Activated T-helper 17 cell treated with anti-CD3 and anti-CD28 coated beads, Interleukin-2, amount 50 U/mL, for 72 hours (primary cell): ENCODE measurements around the gene PLEKHG2. TPM values are rescaled to one million over a fixed set of nuclear protein-coding genes. Genes with fewer than 3 reads are reported as not detected.

Experiments used
- ATAC-seq: fragments of 150-1000 bp; cut with Tn5 transposase; replicated peaks from 2 replicates; pipeline ENCODE4 v1.10.0; 2021; ENCODE audit warnings: mild to moderate bottlenecking, moderate library complexity
- H3K27ac Mint-ChIP-seq: one replicate; pipeline ENCODE4 v1.8.0; 2022; ENCODE audit warnings: mixed read lengths
- H3K27me3 Mint-ChIP-seq: one replicate; pipeline ENCODE4 v1.8.0; 2022; ENCODE audit warnings: mixed read lengths
- H3K36me3 Mint-ChIP-seq: one replicate; pipeline ENCODE4 v1.8.0; 2022; ENCODE audit warnings: low read depth, mild to moderate bottlenecking, mixed read lengths
- H3K4me1 Mint-ChIP-seq: one replicate; pipeline ENCODE4 v1.8.0; 2022; ENCODE audit warnings: mixed read lengths
- H3K4me3 Mint-ChIP-seq: one replicate; pipeline ENCODE4 v1.8.0; 2022; ENCODE audit warnings: mild to moderate bottlenecking, mixed read lengths
- H3K9me3 Mint-ChIP-seq: one replicate; pipeline ENCODE4 v1.8.0; 2022; ENCODE audit warnings: mixed read lengths
- total RNA-seq, 2 donors: library from RNA; stranded (reverse); gene quantifications; one replicate each; pipeline ENCODE4 v1.2.3, GENCODE V29; 2022

PLEKHG2 gene
- total RNA-seq, 2 donors from 2014 or later, result 51.2 to 69.4 TPM

DNA sequence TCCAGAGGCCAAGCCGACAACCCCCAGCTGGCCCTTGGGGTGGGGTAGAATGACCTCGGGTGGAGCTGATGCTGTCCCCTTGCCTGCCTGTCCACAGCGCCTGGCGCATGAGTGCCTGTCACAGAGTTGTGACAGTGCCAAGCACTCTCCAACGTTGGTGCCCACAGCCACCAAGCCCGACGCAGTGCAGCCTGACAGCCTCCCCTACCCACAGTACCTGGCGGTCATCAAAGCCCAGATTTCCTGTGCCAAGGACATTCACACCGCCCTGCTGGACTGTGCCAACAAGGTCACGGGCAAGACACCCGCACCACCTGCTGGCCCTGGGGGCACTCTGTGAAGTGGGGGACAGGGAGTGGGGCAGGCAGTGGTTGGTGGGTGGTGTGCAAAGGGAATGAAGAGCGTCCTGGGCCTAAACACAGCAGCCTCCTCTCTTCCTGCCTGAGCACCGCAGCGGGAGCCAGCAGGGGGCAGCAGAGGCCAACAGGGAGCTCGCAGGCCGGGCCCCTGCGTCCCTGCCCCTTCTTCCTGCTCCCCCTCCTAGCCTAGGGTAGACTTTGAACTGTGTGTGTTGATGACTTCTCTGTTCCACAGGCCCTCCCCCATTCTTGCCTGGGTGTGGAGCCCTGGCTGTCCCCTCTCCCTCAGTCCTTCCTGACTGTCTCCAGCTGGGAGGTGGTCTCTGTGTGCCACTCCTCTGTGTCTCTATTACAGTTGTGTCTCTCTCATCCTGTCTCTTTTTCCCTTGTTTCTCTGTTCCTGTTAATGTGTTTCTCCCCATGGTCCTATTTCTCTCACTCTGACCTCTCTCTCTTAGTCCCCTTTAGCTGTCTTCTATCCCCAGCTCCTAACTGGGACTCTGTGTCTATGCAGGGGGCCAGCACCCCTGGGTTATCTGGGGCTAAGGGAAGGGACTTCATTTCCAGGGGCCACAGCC, 14.8 kb upstream of the PLEKHG2 start:
- H3K9me3 Mint-ChIP-seq, result no peaks in the 10 kb centered on the region
- ATAC-seq, result peak; percentile 50
- peak overlapping the region; percentile 94 for H3K27ac Mint-ChIP-seq
- no peaks in the 10 kb centered on the region for H3K27me3 Mint-ChIP-seq
- H3K4me3 Mint-ChIP-seq, result peak overlapping the region; percentile 91
- peaks cover 31% of the 10 kb centered on the region for H3K4me1 Mint-ChIP-seq
- H3K36me3 Mint-ChIP-seq, result peaks cover 66% of the 10 kb centered on the region

DNA sequence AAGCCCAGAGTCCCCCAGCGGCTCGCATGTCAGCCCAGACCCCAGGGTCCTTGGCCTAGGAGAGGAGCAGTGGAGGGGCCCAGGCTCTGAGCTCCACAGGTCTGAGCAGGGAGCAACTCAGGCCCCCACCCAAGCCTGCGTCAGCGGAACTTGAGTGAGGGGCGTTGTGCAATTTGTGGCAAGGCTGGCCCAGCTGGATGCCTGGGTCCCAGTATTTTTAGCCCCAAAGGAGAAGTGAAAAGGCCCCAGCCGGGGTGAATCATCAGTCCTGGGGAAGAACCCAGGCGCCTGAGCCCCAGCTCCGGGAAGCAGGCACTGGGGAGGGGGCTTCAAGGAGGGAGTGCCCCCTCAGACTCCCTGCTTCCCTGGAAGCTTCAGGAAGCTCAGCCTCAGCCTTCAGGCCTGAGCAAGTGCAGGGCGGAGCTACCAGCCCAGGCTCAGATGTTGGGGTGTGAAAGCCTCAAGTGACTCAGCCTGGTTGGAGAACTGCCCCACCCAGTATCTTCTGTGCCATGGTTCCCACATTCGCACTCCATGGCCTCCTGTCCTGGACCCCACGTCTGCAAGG, 14.1 kb upstream of the PLEKHG2 start:
- no peaks in the 10 kb centered on the region for H3K9me3 Mint-ChIP-seq
- ATAC-seq, result peak; percentile 30
- peak overlapping the region; percentile 91 for H3K4me3 Mint-ChIP-seq
- H3K36me3 Mint-ChIP-seq, result peaks cover 63% of the 10 kb centered on the region
- H3K27me3 Mint-ChIP-seq, result no peaks in the 10 kb centered on the region
- H3K4me1 Mint-ChIP-seq, result peaks cover 31% of the 10 kb centered on the region
- H3K27ac Mint-ChIP-seq, result peak overlapping the region; percentile 94

- ATAC-seq, result no peak
- H3K4me1 Mint-ChIP-seq, result peaks cover 31% of the 10 kb centered on the region
- H3K9me3 Mint-ChIP-seq, result no peaks in the 10 kb centered on the region
- H3K4me3 Mint-ChIP-seq, result peak overlapping the region; percentile 91
- H3K36me3 Mint-ChIP-seq, result peaks cover 53% of the 10 kb centered on the region
- H3K27me3 Mint-ChIP-seq, result no peaks in the 10 kb centered on the region
- peak overlapping the region; percentile 94 for H3K27ac Mint-ChIP-seq
These were observed 12.8 kb upstream of the PLEKHG2 start for GRCh38 chr19:39399668-39400050.

GRCh38 chr19:39400061-39400460, 12.4 kb upstream of the PLEKHG2 start:
- no peak for ATAC-seq
- H3K4me1 Mint-ChIP-seq, result peaks cover 31% of the 10 kb centered on the region
- H3K36me3 Mint-ChIP-seq, result peaks cover 48% of the 10 kb centered on the region
- peak overlapping the region; percentile 91 for H3K4me3 Mint-ChIP-seq
- H3K9me3 Mint-ChIP-seq, result no peaks in the 10 kb centered on the region
- H3K27ac Mint-ChIP-seq, result peak overlapping the region; percentile 94
- no peaks in the 10 kb centered on the region for H3K27me3 Mint-ChIP-seq

DNA sequence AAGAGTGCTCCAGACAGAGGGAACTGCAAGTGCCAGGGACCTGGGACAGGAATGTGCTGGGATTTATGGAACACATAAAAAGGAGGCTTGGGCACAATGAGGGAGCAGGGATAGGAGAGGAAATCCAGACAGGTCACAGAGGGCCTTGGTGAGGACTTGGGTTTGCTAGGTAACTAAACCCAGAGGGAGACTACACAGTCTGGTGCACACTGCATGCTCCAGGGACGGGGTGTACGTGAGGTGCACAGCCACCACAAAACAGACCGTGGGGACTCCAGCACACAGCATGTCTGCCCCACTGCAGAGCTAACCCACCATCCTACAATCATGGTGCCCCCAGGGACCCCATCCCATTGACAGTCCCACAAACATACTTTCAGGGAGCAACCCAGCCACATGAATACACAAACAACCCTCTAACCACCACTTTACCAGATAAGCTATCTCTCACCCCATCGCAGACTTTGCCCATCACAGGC, 11.4 kb upstream of the PLEKHG2 start:
- H3K36me3 Mint-ChIP-seq, result peaks cover 41% of the 10 kb centered on the region
- H3K4me1 Mint-ChIP-seq, result peaks cover 33% of the 10 kb centered on the region
- peak overlapping the region; percentile 91 for H3K27ac Mint-ChIP-seq
- no peaks in the 10 kb centered on the region for H3K9me3 Mint-ChIP-seq
- ATAC-seq, result peak; percentile 8
- H3K27me3 Mint-ChIP-seq, result no peaks in the 10 kb centered on the region
- H3K4me3 Mint-ChIP-seq, result peak overlapping the region; percentile 91

DNA sequence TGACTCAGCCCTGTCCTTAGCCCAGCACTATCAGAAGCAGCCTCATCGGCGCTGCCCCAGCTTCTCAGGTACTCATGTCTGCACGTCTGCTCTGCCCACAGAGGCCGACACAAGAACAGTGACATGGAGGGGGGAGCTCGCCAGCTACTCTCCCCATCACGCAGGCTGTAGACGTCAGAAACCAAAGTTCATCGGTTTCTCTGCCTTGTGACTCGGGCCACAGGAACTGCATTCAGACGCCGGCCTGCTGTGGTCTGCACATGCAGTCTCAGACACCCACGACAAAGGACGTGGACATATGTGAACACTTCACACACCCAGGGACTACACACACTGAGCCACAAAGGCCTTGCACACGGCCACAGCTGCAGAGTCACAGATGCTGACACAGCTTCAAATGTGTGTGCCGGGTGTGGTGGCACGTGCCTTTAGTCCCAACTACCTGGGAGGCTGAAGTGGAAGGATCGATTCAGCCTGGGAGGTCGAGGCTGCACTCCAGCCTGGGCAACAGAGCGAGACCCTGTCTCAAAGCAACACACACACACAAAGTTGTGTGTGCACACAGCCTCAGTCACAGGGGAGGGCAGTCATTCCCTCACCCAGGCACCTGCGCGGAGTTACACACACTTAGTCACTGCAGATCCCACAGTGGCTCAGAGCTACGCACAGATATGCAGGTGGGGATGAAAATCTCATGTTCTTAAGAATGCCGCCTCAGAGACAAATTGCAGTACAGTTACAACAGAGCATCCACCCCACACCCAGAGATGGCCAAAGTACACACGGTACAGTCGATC, 10.7 kb upstream of the PLEKHG2 start:
- Mint-ChIP-seq H3K9me3 (no peaks in the 10 kb centered on the region), H3K27ac (peak overlapping the region; percentile 91), H3K4me3 (peak overlapping the region; percentile 91), H3K4me1 (peaks cover 37% of the 10 kb centered on the region), H3K36me3 (peaks cover 46% of the 10 kb centered on the region), H3K27me3 (no peaks in the 10 kb centered on the region)
- ATAC-seq, result peak; percentile 71

DNA sequence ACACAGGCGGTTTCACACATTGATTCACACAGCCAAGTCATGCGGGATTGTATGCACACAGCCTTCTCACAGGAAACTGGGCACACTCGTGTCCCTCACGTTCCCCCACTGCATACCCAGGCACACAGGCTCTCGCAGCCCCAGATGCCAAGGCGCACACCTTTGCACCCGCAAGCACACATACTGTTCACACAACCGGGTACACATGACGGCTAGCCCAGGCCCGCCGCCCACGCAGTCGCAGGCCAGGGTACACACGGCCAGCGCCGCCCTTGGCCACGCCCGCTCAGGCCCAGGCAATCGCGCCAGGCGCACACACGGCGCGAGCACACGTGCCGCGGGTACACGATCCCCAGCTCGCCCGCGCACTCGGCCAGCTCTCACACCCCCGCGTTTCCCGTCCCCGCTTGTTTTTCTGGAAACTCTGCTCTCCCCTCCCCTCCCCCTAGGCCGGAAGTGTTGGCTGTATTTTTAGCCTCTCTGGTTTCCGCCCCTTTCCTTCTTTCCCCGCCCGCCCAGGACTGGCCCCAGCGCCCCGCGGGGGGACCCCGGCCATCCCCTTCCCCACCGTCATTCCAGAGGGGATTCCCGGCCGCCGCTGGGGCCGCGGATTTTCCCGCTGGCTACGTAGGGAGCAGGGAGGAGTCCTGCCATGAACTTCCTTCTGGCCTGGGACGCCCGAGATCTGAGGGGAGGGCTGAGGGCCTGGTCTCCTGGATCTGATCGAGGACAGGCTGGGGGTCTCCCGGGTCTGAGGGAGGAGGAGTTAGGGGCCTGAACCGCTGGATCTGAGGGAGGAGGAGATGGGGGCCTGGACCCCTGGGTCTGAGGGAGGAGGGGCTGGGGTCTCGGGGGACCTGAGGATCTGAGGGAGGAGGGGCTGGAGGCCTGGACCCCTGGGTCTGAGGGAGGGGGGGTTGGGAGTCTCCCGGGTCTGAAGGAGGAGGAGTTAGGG, 9.8 kb upstream of the PLEKHG2 start:
- Mint-ChIP-seq H3K27me3 (no peaks in the 10 kb centered on the region), H3K36me3 (peaks cover 54% of the 10 kb centered on the region), H3K27ac (peak overlapping the region; percentile 91), H3K4me3 (peak overlapping the region; percentile 91), H3K4me1 (peaks cover 37% of the 10 kb centered on the region), H3K9me3 (no peaks in the 10 kb centered on the region)
- peak; percentile 9 for ATAC-seq

- H3K27ac Mint-ChIP-seq, result peak overlapping the region; percentile 91
- H3K9me3 Mint-ChIP-seq, result no peaks in the 10 kb centered on the region
- no peaks in the 10 kb centered on the region for H3K27me3 Mint-ChIP-seq
- H3K4me3 Mint-ChIP-seq, result peak overlapping the region; percentile 91
- H3K4me1 Mint-ChIP-seq, result peaks cover 31% of the 10 kb centered on the region
- H3K36me3 Mint-ChIP-seq, result peaks cover 58% of the 10 kb centered on the region
- ATAC-seq, result peak; percentile 39
These were observed 8.8 kb upstream of the PLEKHG2 start for GRCh38 chr19:39403331-39404312.

GRCh38 chr19:39405261-39405957, 7.1 kb upstream of the PLEKHG2 start:
- no peak for ATAC-seq
- H3K36me3 Mint-ChIP-seq, result peaks cover 70% of the 10 kb centered on the region
- H3K4me3 Mint-ChIP-seq, result peak overlapping the region; percentile 91
- peaks cover 23% of the 10 kb centered on the region for H3K4me1 Mint-ChIP-seq
- peak overlapping the region; percentile 100 for H3K27ac Mint-ChIP-seq
- H3K27me3 Mint-ChIP-seq, result no peaks in the 10 kb centered on the region
- no peaks in the 10 kb centered on the region for H3K9me3 Mint-ChIP-seq

DNA sequence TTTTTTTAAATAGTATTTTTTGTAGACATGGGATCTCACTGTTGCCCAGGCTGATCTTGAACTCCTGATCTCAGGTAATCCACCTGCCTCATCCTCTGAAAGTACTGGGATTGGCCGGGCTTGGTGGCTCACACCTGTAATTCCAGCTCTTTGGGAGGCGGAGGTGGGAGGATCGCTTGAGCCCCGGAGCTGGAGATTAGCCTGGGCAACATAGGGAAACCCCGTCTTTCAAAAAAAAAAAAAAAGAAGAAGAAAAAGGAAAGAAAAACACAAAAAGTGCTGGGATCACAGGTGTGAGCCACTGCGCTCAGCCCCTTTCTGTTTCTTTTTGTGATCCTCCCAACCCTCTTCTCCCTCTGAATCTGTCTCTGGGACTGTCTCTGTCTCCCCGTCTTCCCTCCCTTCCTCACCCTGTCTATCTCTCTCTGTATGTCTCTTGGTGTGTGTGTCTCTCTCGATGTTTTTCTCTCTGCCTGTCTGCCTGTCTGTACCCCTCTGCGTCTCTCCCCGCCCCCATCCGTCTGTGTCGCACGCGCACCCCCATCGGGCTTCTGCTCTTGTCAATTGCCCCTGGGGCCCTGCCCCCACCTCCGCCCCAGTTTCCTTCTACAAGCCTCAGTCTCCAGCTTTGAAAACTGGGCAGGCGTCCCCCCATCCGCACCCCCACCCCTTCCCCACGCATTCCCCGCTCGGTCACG, 6.4 kb upstream of the PLEKHG2 start:
- Mint-ChIP-seq H3K9me3 (no peaks in the 10 kb centered on the region), H3K27ac (peak overlapping the region; percentile 100), H3K4me3 (peak overlapping the region; percentile 91), H3K36me3 (peaks cover 73% of the 10 kb centered on the region), H3K27me3 (no peaks in the 10 kb centered on the region), H3K4me1 (peaks cover 25% of the 10 kb centered on the region)
- peak; percentile 3 for ATAC-seq

- H3K36me3 Mint-ChIP-seq, result peaks cover 73% of the 10 kb centered on the region
- H3K27ac Mint-ChIP-seq, result peak within 1 kb of the TSS; percentile 100
- H3K4me1 Mint-ChIP-seq, result peaks cover 25% of the 10 kb centered on the region
- ATAC-seq, result peak; percentile 28
- peak within 1 kb of the TSS; percentile 91 for H3K4me3 Mint-ChIP-seq
- no peaks in the 10 kb centered on the region for H3K27me3 Mint-ChIP-seq
- H3K9me3 Mint-ChIP-seq, result no peaks in the 10 kb centered on the region
These were observed 5.6 kb upstream of the PLEKHG2 start, which contains the start of gene ZFP36 for GRCh38 chr19:39406656-39407409. ZFP36 (plus strand) TSS chr19:39406847; CDS start chr19:39406905, 58 bp downstream.
